Mammary epithelial cell (primary cell): ENCODE data around the gene MUL1.

Source experiments
- EZH2 ChIP-seq: IDR thresholded peaks from 2 replicates; pipeline ENCODE4 v1.6.1; 2012; ENCODE audit warnings: low read length, inconsistent platforms, borderline replicate concordance
- TF ChIP-seq, protein P1 (sequence below), 2 donors: IDR thresholded peaks in 1 of 2; conservative IDR thresholded peaks in 1 of 2; 2 replicates each; pipeline ENCODE4 v1.5.1; 2011 to 2012; ENCODE audit warnings: inconsistent platforms in 2 of 2, low read length in 2 of 2, mild to moderate bottlenecking in 2 of 2, control low read depth in 1 of 2, low read depth in 1 of 2; ENCODE audit not compliant: insufficient read depth in 1 of 2; ENCODE audit errors: extremely low read depth in 1 of 2

DNA sequence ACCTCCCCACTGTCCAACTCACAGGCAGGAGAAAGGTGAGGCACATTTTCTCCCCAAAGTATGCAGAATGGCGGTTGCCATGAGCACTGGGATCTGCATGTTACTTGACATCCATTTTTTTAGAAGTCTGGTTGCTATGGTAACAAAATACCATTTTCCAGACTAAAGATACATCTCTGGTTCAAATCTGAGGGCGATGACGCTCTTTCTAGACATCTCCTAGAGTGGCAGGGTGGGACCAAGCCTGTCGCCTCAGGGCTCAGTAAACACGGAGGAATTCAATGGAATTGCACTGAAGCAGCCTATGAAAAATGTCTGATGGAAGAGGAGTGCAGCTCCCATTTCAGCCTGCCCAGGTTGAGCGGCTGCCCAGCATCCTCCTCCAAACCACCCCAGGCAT is 22.9 kb upstream of the MUL1 start:
- TF ChIP-seq, protein P1, sequence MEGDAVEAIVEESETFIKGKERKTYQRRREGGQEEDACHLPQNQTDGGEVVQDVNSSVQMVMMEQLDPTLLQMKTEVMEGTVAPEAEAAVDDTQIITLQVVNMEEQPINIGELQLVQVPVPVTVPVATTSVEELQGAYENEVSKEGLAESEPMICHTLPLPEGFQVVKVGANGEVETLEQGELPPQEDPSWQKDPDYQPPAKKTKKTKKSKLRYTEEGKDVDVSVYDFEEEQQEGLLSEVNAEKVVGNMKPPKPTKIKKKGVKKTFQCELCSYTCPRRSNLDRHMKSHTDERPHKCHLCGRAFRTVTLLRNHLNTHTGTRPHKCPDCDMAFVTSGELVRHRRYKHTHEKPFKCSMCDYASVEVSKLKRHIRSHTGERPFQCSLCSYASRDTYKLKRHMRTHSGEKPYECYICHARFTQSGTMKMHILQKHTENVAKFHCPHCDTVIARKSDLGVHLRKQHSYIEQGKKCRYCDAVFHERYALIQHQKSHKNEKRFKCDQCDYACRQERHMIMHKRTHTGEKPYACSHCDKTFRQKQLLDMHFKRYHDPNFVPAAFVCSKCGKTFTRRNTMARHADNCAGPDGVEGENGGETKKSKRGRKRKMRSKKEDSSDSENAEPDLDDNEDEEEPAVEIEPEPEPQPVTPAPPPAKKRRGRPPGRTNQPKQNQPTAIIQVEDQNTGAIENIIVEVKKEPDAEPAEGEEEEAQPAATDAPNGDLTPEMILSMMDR (conservative IDR thresholded peaks at IDR 0.05 in 1 of 2, IDR thresholded peaks at IDR 0.05 in 1 of 2; ENCODE audit: extremely low read depth in 1 of 2, insufficient read depth in 1 of 2, low read depth in 1 of 2, low read length in 2 of 2), result no peak
- no peak for TF ChIP-seq EZH2
